Neural progenitor cell (in vitro differentiated cells): ENCODE measurements around the gene TXNRD1. TPM values are rescaled to one million over a fixed set of nuclear protein-coding genes. Genes with fewer than 3 reads are reported as not detected.

Experiments used
- DNase-seq: peaks from one replicate; pipeline ENCODE4 v3.0.0-alpha.2; 2016; ENCODE audit warnings: low spot score
- H2AFZ ChIP-seq: fragments of 200-600 bp; sonication (generic); replicated peaks from 2 replicates; pipeline ENCODE4 v1.6.1; 2016; ENCODE audit warnings: antibody characterized with exemption
- H3F3A ChIP-seq: fragments of 200-600 bp; sonication (generic); 2 replicates; pipeline ENCODE4 v1.6.1; 2016; ENCODE audit warnings: antibody characterized with exemption, low read depth
- H3K27ac ChIP-seq: fragments of 200-600 bp; sonication (generic); 2 replicates; pipeline ENCODE4 v1.5.1; 2016; ENCODE audit warnings: mild to moderate bottlenecking
- H3K27me3 ChIP-seq: fragments of 200-600 bp; sonication (generic); 2 replicates; pipeline ENCODE4 v1.6.1; 2016; ENCODE audit warnings: mild to moderate bottlenecking, moderate library complexity
- H3K36me3 ChIP-seq: fragments of 200-600 bp; sonication (generic); 2 replicates; pipeline ENCODE4 v1.5.1; 2016
- H3K4me1 ChIP-seq: fragments of 200-600 bp; sonication (generic); 2 replicates; pipeline ENCODE4 v1.6.1; 2016; ENCODE audit warnings: mixed run types
- H3K4me2 ChIP-seq: fragments of 200-600 bp; sonication (generic); 2 replicates; pipeline ENCODE4 v1.6.1; 2016
- H3K4me3 ChIP-seq: fragments of 200-600 bp; sonication (generic); 2 replicates; pipeline ENCODE4 v1.5.1; 2016
- H3K79me2 ChIP-seq: fragments of 200-600 bp; sonication (generic); 2 replicates; pipeline ENCODE4 v1.6.1; 2016; ENCODE audit warnings: low read depth
- H3K9ac ChIP-seq: fragments of 200-600 bp; sonication (generic); 2 replicates; pipeline ENCODE4 v1.6.1; 2016
- H3K9me3 ChIP-seq: fragments of 200-600 bp; sonication (generic); 2 replicates; pipeline ENCODE4 v1.5.1; 2016; ENCODE audit warnings: low read depth
- H4K20me1 ChIP-seq: fragments of 200-600 bp; sonication (generic); 2 replicates; pipeline ENCODE4 v1.6.1; 2016; ENCODE audit warnings: low read depth
- H3K27ac Mint-ChIP-seq: 3 replicates; pipeline ENCODE4 v1.8.0; 2021; ENCODE audit warnings: mixed read lengths
- H3K27me3 Mint-ChIP-seq: 2 replicates; pipeline ENCODE4 v1.8.0; 2022; ENCODE audit warnings: low read depth, mild to moderate bottlenecking, inconsistent platforms, moderate library complexity, mixed read lengths; ENCODE audit not compliant: insufficient read depth
- H3K36me3 Mint-ChIP-seq: 3 replicates; pipeline ENCODE4 v1.8.0; 2021; ENCODE audit warnings: mixed read lengths
- H3K4me1 Mint-ChIP-seq: 3 replicates; pipeline ENCODE4 v1.8.0; 2021; ENCODE audit warnings: mixed read lengths
- H3K4me3 Mint-ChIP-seq: 3 replicates; pipeline ENCODE4 v1.8.0; 2021; ENCODE audit warnings: mild to moderate bottlenecking, moderate library complexity, mixed read lengths
- H3K9me3 Mint-ChIP-seq: 3 replicates; pipeline ENCODE4 v1.8.0; 2020; ENCODE audit warnings: mixed read lengths
- EZH2 ChIP-seq: fragments of 200-600 bp; sonication (generic); IDR thresholded peaks from 2 replicates; pipeline ENCODE4 v1.6.1; 2017; ENCODE audit warnings: antibody characterized with exemption, mild to moderate bottlenecking, moderate library complexity
- EZH2phosphoT487 ChIP-seq: fragments of 200-600 bp; sonication (generic); IDR thresholded peaks from 2 replicates; pipeline ENCODE4 v1.6.1; 2017; ENCODE audit warnings: antibody characterized with exemption
- total RNA-seq: library from RNA; depleted of rRNA; stranded (reverse); fragments of >200 nt; gene quantifications from 2 replicates; pipeline ENCODE4 v1.2.3, GENCODE V29; 2015; ENCODE audit warnings: low replicate concordance
- TF ChIP-seq, protein P1 (sequence below): fragments of 200-600 bp; sonication (generic); IDR thresholded peaks from 2 replicates; pipeline ENCODE4 v1.5.1; 2017; ENCODE audit warnings: antibody characterized with exemption, mild to moderate bottlenecking

The TXNRD1 gene
- total RNA-seq, 1 donor from 2014 or later: 99.8 TPM

GRCh38 chr12:104356231-104357115 lies 140.9 kb downstream of the TXNRD1 start:
- H3K9me3 Mint-ChIP-seq: peaks cover 5% of the 10 kb centered on the region
- Histone ChIP-seq H3K9me3 (no peaks in the 10 kb centered on the region), H3F3A (no peaks in the 10 kb centered on the region), H4K20me1 (no peaks in the 10 kb centered on the region), H3K9ac (no peak overlapping the region), H3K79me2 (no peaks in the 10 kb centered on the region), H3K4me1 (no peaks in the 10 kb centered on the region), H3K36me3 (no peaks in the 10 kb centered on the region), H3K4me2 (no peak overlapping the region), H3K27me3 (no peaks in the 10 kb centered on the region), H3K27ac (no peak overlapping the region), H2AFZ (no peak overlapping the region), H3K4me3 (no peak overlapping the region)
- TF ChIP-seq EZH2phosphoT487: no peak
- H3K27ac Mint-ChIP-seq: peak overlapping the region; percentile 19
- H3K27me3 Mint-ChIP-seq: peaks cover 4% of the 10 kb centered on the region
- no peak overlapping the region for H3K4me3 Mint-ChIP-seq
- no peaks in the 10 kb centered on the region for H3K4me1 Mint-ChIP-seq
- peaks cover 7% of the 10 kb centered on the region for H3K36me3 Mint-ChIP-seq
- DNase-seq: no peak

GRCh38 chr12:104357421-104357952 lies 141.9 kb downstream of the TXNRD1 start:
- no peak overlapping the region for H3K27ac ChIP-seq
- H3K9ac ChIP-seq: no peak overlapping the region
- no peak overlapping the region for H3K4me2 ChIP-seq
- no peaks in the 10 kb centered on the region for H3K79me2 ChIP-seq
- no peak overlapping the region for H3K4me3 Mint-ChIP-seq
- H3K36me3 ChIP-seq: no peaks in the 10 kb centered on the region
- peaks cover 4% of the 10 kb centered on the region for H3K36me3 Mint-ChIP-seq
- no peaks in the 10 kb centered on the region for H3K9me3 ChIP-seq
- no peaks in the 10 kb centered on the region for H3F3A ChIP-seq
- no peaks in the 10 kb centered on the region for H3K4me1 ChIP-seq
- TF ChIP-seq EZH2phosphoT487: no peak
- no peak for TF ChIP-seq EZH2
- TF ChIP-seq, protein P1, sequence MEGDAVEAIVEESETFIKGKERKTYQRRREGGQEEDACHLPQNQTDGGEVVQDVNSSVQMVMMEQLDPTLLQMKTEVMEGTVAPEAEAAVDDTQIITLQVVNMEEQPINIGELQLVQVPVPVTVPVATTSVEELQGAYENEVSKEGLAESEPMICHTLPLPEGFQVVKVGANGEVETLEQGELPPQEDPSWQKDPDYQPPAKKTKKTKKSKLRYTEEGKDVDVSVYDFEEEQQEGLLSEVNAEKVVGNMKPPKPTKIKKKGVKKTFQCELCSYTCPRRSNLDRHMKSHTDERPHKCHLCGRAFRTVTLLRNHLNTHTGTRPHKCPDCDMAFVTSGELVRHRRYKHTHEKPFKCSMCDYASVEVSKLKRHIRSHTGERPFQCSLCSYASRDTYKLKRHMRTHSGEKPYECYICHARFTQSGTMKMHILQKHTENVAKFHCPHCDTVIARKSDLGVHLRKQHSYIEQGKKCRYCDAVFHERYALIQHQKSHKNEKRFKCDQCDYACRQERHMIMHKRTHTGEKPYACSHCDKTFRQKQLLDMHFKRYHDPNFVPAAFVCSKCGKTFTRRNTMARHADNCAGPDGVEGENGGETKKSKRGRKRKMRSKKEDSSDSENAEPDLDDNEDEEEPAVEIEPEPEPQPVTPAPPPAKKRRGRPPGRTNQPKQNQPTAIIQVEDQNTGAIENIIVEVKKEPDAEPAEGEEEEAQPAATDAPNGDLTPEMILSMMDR: no peak
- no peak overlapping the region for H3K27ac Mint-ChIP-seq
- no peak overlapping the region for H3K4me3 ChIP-seq
- DNase-seq: no peak
- peaks cover 4% of the 10 kb centered on the region for H3K27me3 Mint-ChIP-seq
- H3K9me3 Mint-ChIP-seq: peaks cover 8% of the 10 kb centered on the region
- no peaks in the 10 kb centered on the region for H4K20me1 ChIP-seq
- H3K27me3 ChIP-seq: no peaks in the 10 kb centered on the region
- no peaks in the 10 kb centered on the region for H3K4me1 Mint-ChIP-seq
- no peak overlapping the region for H2AFZ ChIP-seq

DNA sequence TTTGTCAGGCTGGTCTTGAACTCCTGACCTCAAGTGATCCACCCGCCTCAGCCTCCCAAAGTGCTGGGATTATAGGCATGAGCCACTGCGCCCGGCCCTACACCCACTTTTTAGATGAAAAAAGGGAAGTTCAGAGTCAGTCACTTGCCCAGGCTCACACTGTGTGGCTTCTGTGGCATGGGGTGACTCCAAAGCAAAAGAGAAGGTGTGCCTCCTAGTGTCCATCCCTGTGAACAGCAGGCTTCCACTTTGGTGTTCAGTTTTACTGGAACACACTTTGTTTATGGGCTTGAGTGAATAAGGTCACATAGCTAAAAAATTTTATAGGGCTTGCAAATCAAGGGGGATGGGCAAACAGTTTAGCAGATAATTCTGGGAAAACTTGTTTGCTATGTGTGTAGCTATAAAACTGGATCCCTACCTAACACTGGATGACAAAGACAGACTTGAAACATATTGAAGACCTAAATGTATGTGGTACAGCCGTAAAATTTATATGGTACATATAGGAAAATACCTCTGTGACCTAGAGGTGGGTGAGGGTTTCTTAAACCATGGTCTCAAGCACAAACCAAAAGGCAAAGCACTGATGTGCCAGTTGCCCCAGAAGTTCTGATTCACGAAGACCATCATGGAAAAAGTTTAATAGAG lies 142.9 kb downstream of the TXNRD1 start:
- Mint-ChIP-seq H3K4me1 (no peaks in the 10 kb centered on the region), H3K4me3 (no peak overlapping the region), H3K27ac (no peak overlapping the region), H3K27me3 (peaks cover 8% of the 10 kb centered on the region), H3K36me3 (peaks cover 4% of the 10 kb centered on the region), H3K9me3 (peaks cover 8% of the 10 kb centered on the region)
- H3K4me2 ChIP-seq: no peak overlapping the region
- H3F3A ChIP-seq: no peaks in the 10 kb centered on the region
- no peak overlapping the region for H3K9ac ChIP-seq
- H3K4me1 ChIP-seq: no peaks in the 10 kb centered on the region
- no peaks in the 10 kb centered on the region for H3K27me3 ChIP-seq
- no peak for TF ChIP-seq EZH2phosphoT487
- TF ChIP-seq, protein P1: peak; percentile 83
- H3K79me2 ChIP-seq: no peaks in the 10 kb centered on the region
- DNase-seq: peak; percentile 66
- H3K4me3 ChIP-seq: no peak overlapping the region
- H3K27ac ChIP-seq: no peak overlapping the region
- no peaks in the 10 kb centered on the region for H3K36me3 ChIP-seq
- no peak overlapping the region for H2AFZ ChIP-seq
- no peaks in the 10 kb centered on the region for H3K9me3 ChIP-seq
- no peaks in the 10 kb centered on the region for H4K20me1 ChIP-seq
